Measurements from ENCODE around the gene RPLP1. TPM values are rescaled to one million over a fixed set of nuclear protein-coding genes. Genes with fewer than 3 reads are reported as not detected.
A peak's percentile ranks its signal among the peaks of the same experiment; 100 is the strongest.

The RPLP1 gene
- total and polyA plus RNA-seq, 9 of the 15 experiments (the other 6 are each of a cell fraction or from before 2014, with no cell fraction given): 76.3 to 3,053 (median 847) TPM

DNA sequence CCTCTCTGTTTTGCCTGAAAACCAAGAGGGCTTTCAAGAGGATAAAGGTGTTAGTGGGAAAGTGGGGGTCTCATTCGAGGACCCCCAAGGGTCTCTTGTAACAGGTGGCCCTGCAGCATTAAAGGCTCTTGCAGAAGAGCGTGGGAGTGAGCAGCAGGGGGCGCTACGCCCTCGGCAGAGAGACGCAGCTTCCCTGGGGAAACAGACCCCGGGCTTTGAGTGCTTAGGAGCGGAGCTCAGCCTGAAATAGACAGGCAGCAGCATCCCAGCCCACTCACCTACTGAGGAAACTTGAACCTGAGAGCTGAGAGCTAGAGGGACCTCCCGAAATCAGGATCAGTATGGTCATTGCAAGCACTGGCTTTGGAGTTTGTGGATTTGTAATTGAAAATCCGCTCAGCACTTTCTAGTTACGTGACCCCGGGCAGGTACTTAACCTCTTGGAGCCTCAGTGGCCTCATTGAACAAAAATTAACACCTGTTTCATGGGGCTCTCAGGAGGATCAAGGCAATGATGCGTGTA lies 25.7 kb downstream of the RPLP1 start (continued):
- TF ChIP-seq, protein P1, sequence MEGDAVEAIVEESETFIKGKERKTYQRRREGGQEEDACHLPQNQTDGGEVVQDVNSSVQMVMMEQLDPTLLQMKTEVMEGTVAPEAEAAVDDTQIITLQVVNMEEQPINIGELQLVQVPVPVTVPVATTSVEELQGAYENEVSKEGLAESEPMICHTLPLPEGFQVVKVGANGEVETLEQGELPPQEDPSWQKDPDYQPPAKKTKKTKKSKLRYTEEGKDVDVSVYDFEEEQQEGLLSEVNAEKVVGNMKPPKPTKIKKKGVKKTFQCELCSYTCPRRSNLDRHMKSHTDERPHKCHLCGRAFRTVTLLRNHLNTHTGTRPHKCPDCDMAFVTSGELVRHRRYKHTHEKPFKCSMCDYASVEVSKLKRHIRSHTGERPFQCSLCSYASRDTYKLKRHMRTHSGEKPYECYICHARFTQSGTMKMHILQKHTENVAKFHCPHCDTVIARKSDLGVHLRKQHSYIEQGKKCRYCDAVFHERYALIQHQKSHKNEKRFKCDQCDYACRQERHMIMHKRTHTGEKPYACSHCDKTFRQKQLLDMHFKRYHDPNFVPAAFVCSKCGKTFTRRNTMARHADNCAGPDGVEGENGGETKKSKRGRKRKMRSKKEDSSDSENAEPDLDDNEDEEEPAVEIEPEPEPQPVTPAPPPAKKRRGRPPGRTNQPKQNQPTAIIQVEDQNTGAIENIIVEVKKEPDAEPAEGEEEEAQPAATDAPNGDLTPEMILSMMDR (IDR thresholded peaks at IDR 0.05 in 2 of 3, conservative IDR thresholded peaks at IDR 0.05 in 1 of 3; ENCODE audit: insufficient read depth in 2 of 3, low read depth in 1 of 3, low read length in 3 of 3): peak; percentile 79 to 90 (median 79)
- TF ChIP-seq SMC3 (conservative IDR thresholded peaks at IDR 0.05; ENCODE audit: insufficient read depth, low read depth, low read length) (peak; percentile 47), XRCC5 (IDR thresholded peaks at IDR 0.05; ENCODE audit: low read depth, low read length) (peak; percentile 46; the same call in 1 of the 2 replicates), GTF2A2 (tag; IDR thresholded peaks at IDR 0.05) (no peak), CTBP1 (IDR thresholded peaks at IDR 0.05; ENCODE audit: borderline replicate concordance) (peak; percentile 18; the same call in 1 of the 2 replicates), EWSR1 (IDR thresholded peaks at IDR 0.05; ENCODE audit: borderline replicate concordance, low read depth, partially characterized antibody) (no peak), CC2D1A (IDR thresholded peaks at IDR 0.05) (0 out of 2 replicates have a peak, but pooled peaks have one; percentile 14), PTTG1 (tag; IDR thresholded peaks at IDR 0.05; ENCODE audit: low read depth) (no peak), EGR1 (conservative IDR thresholded peaks at IDR 0.05) (0 out of 2 replicates have a peak, but pooled peaks have one; percentile 4), YY1 (IDR thresholded peaks at IDR 0.05; ENCODE audit: borderline replicate concordance in 1 of 3, control insufficient read depth in 1 of 3, extremely low read depth in 1 of 3, insufficient read depth in 3 of 3, insufficient read length in 1 of 3, insufficient replicate concordance in 2 of 3, low read depth in 1 of 3, low read length in 2 of 3) (no peak)

All from K562 (cell line).